ENCODE data around the gene TMEM151A. TPM values are rescaled to one million over a fixed set of nuclear protein-coding genes. Genes with fewer than 3 reads are reported as not detected.
A peak's percentile ranks its signal among the peaks of the same experiment; 100 is the strongest.

Gene TMEM151A
- total RNA-seq, 1 donor from 2014 or later = 19.2 TPM

DNA sequence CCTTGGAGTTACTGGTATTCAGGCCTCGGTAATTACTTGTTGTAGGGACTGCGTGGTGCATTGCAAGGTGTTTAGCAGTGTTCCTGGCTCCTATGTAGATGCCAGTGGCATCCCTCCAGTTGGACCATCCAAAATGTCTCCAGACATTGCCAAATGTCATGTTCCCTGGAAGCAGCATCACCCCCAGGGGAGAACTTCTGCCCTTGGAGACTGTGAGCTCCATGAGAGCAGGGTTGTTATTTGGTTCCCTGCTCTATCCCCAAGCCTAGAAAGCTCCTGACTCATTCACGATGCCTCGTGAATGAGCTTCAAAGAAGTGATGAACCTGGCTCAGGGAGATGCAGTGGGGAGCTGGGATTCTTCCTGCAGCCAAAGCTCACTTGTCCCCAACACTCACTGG is 29.9 kb downstream of the TMEM151A start:
- no peak for DNase-seq
- Mint-ChIP-seq H3K36me3 (ENCODE audit: unreplicated experiment) (no peaks in the 10 kb centered on the region), H3K27me3 (ENCODE audit: unreplicated experiment) (peaks cover 28% of the 10 kb centered on the region), H3K4me1 (ENCODE audit: low read depth, unreplicated experiment) (peaks cover 34% of the 10 kb centered on the region), H3K4me3 (ENCODE audit: unreplicated experiment) (no peak overlapping the region), H3K27ac (ENCODE audit: unreplicated experiment) (no peak overlapping the region), H3K9me3 (ENCODE audit: unreplicated experiment) (peaks cover 39% of the 10 kb centered on the region)
- TF ChIP-seq, protein P1, sequence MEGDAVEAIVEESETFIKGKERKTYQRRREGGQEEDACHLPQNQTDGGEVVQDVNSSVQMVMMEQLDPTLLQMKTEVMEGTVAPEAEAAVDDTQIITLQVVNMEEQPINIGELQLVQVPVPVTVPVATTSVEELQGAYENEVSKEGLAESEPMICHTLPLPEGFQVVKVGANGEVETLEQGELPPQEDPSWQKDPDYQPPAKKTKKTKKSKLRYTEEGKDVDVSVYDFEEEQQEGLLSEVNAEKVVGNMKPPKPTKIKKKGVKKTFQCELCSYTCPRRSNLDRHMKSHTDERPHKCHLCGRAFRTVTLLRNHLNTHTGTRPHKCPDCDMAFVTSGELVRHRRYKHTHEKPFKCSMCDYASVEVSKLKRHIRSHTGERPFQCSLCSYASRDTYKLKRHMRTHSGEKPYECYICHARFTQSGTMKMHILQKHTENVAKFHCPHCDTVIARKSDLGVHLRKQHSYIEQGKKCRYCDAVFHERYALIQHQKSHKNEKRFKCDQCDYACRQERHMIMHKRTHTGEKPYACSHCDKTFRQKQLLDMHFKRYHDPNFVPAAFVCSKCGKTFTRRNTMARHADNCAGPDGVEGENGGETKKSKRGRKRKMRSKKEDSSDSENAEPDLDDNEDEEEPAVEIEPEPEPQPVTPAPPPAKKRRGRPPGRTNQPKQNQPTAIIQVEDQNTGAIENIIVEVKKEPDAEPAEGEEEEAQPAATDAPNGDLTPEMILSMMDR (IDR thresholded peaks at IDR 0.05; ENCODE audit: partially characterized antibody, unreplicated experiment) = no peak

DNA sequence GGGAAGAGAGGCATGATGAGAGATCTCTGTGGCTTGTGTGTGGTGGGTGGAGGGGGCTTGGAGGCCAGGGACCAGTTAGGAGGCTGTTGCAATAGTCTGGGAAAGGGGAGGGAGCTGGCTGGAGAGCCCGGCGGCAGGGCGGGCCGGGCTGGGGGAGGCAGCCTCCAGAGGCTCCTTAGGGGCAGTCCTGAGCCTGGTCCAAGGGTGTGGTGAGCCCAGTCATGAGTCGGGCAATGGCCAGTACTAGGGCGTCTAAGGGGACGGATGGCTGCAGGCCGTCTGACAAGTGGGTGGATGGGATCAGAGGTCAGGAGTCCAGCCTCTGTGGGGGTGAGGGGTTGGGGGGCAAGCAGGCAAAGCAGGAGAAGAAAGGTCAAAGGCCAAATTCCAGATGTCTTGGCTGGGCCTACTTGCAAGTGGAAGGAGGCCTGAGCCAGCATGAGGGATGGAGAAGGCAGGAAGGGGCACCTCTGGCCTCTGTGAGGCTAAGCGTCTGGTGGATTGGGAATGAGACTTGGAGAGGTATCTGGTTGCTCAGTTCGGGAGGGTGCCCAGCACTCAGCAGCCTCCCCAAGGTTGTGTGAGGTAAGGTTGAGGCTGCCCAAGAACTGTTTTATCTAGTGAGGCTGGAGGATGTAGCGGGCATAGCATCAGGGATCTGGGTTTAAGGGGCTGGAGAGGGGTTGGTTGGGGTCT is 31.2 kb downstream of the TMEM151A start:
- TF ChIP-seq, protein P1 (IDR thresholded peaks at IDR 0.05; ENCODE audit: partially characterized antibody, unreplicated experiment) = no peak
- peaks cover 36% of the 10 kb centered on the region for H3K9me3 Mint-ChIP-seq (ENCODE audit: unreplicated experiment)
- H3K4me1 Mint-ChIP-seq (ENCODE audit: low read depth, unreplicated experiment) = peaks cover 35% of the 10 kb centered on the region
- H3K36me3 Mint-ChIP-seq (ENCODE audit: unreplicated experiment) = no peaks in the 10 kb centered on the region
- peaks cover 30% of the 10 kb centered on the region for H3K27me3 Mint-ChIP-seq (ENCODE audit: unreplicated experiment)
- no peak overlapping the region for H3K27ac Mint-ChIP-seq (ENCODE audit: unreplicated experiment)
- no peak overlapping the region for H3K4me3 Mint-ChIP-seq (ENCODE audit: unreplicated experiment)
- no peak for DNase-seq

DNA sequence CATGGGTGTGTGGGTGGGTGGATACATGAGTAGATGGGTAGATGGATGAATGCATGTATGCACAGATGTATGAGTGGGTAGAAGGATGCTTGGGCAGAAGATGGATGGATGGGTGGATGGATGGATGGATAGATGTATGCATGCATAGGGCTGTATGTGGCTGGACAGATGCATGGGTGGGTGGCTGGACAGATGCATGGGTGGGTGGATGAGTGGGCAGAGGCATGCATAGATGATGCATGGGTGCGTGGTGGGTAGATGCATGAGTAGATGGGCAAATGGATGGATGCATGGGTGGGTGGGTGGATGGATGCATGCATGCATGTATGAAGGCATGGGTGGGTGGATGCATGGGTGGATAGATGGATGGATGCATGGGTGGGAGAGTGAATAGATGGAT is 32.0 kb downstream of the TMEM151A start:
- Mint-ChIP-seq H3K4me1 (ENCODE audit: low read depth, unreplicated experiment) (peaks cover 31% of the 10 kb centered on the region), H3K36me3 (ENCODE audit: unreplicated experiment) (no peaks in the 10 kb centered on the region), H3K27me3 (ENCODE audit: unreplicated experiment) (peaks cover 30% of the 10 kb centered on the region), H3K9me3 (ENCODE audit: unreplicated experiment) (peaks cover 30% of the 10 kb centered on the region), H3K4me3 (ENCODE audit: unreplicated experiment) (no peak overlapping the region), H3K27ac (ENCODE audit: unreplicated experiment) (no peak overlapping the region)
- no peak for DNase-seq
- TF ChIP-seq, protein P1 (IDR thresholded peaks at IDR 0.05; ENCODE audit: partially characterized antibody, unreplicated experiment) = no peak

DNA sequence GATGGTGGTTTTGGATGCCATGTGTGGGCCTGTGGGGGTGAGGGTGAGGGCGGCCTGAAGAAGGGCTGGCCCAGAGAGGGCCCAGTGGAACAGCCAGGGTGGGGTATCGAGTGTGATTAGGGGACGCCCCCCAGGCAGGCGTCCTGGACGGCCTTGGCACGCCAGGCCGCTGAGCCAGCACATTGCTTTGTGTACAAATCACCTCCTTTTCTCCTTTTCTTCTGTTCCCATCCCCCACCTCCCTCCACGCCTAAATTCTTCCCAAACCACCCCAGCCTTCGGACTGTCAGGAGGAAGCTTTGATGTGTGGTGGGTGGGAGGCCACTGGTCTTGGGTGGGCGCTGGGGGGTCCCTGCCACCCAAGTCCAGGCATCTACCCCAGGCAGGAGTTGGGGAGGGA is 33.0 kb downstream of the TMEM151A start:
- TF ChIP-seq, protein P1 (IDR thresholded peaks at IDR 0.05; ENCODE audit: partially characterized antibody, unreplicated experiment) = no peak
- Mint-ChIP-seq H3K27ac (ENCODE audit: unreplicated experiment) (peak overlapping the region; percentile 88), H3K36me3 (ENCODE audit: unreplicated experiment) (no peaks in the 10 kb centered on the region), H3K4me3 (ENCODE audit: unreplicated experiment) (no peak overlapping the region), H3K4me1 (ENCODE audit: low read depth, unreplicated experiment) (peaks cover 26% of the 10 kb centered on the region), H3K9me3 (ENCODE audit: unreplicated experiment) (peaks cover 25% of the 10 kb centered on the region), H3K27me3 (ENCODE audit: unreplicated experiment) (peaks cover 24% of the 10 kb centered on the region)
- DNase-seq = no peak

DNA sequence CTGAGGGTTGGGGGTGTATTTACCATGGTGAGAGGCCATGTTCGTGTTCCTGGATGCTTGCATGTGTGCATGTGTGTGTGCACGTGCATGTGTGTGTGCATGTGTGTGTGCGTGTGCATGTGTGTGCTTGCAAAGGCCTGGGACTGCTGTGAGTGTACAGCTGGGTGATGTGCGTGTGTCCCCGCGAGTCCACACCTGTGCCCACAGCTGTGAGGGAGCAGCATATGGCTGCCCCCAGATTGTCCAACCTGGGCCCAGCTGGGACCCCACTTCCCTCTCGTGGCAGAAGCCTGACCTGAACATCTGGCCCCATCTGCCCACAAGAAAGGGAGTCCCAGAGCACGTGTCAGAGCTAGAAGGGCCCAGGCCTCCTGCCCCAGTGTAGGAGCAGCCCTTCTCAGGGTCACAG is 33.6 kb downstream of the TMEM151A start:
- DNase-seq = peak; percentile 74
- peak overlapping the region; percentile 40 for H3K4me3 Mint-ChIP-seq (ENCODE audit: unreplicated experiment)
- peaks cover 20% of the 10 kb centered on the region for H3K9me3 Mint-ChIP-seq (ENCODE audit: unreplicated experiment)
- H3K4me1 Mint-ChIP-seq (ENCODE audit: low read depth, unreplicated experiment) = peaks cover 26% of the 10 kb centered on the region
- H3K27me3 Mint-ChIP-seq (ENCODE audit: unreplicated experiment) = peaks cover 26% of the 10 kb centered on the region
- TF ChIP-seq, protein P1 (IDR thresholded peaks at IDR 0.05; ENCODE audit: partially characterized antibody, unreplicated experiment) = no peak
- H3K27ac Mint-ChIP-seq (ENCODE audit: unreplicated experiment) = peak overlapping the region; percentile 88
- no peaks in the 10 kb centered on the region for H3K36me3 Mint-ChIP-seq (ENCODE audit: unreplicated experiment)

Measured in glutamatergic neuron (in vitro differentiated cells).